ENCODE results near the gene PODXL. TPM values are rescaled to one million over a fixed set of nuclear protein-coding genes. Genes with fewer than 3 reads are reported as not detected.

Gene PODXL
- total RNA-seq, 2 donors from 2014 or later = 23.0 to 50.8 TPM

GRCh38 chr7:131501930-131502685, 54.3 kb downstream of the PODXL start:
- Histone ChIP-seq H3K36me3 (no peaks in the 10 kb centered on the region), H3K27ac (no peak overlapping the region), H3K9me3 (no peaks in the 10 kb centered on the region), H3K27me3 (replicated peaks; ENCODE audit: insufficient read depth) (no peaks in the 10 kb centered on the region), H3K4me1 (ENCODE audit: control insufficient read depth in 1 of 2, low read depth in 2 of 2) (peaks cover 0 to 10% of the 10 kb centered on the region in 2 donors), H3K4me3 (no peak overlapping the region)
- TF ChIP-seq CTCF (IDR thresholded peaks at IDR 0.05) = no peak
- DNase-seq (ENCODE audit: low spot score) (no peak), ATAC-seq (ENCODE audit: insufficient number of reproducible peaks, low FRiP score, low read depth) (no peak)

GRCh38 chr7:131501422-131501821, 55.0 kb downstream of the PODXL start:
- no peak overlapping the region for H3K27ac ChIP-seq
- no peak for TF ChIP-seq CTCF (IDR thresholded peaks at IDR 0.05)

GRCh38 chr7:131500357-131500756, 56.1 kb downstream of the PODXL start:
- no peak overlapping the region for H3K27ac ChIP-seq
- no peaks in the 10 kb centered on the region for H3K9me3 ChIP-seq
- no peaks in the 10 kb centered on the region for H3K27me3 ChIP-seq (replicated peaks; ENCODE audit: insufficient read depth)
- no peaks in the 10 kb centered on the region for H3K36me3 ChIP-seq
- no peak for ATAC-seq (ENCODE audit: insufficient number of reproducible peaks, low FRiP score, low read depth)
- H3K4me3 ChIP-seq = no peak overlapping the region
- peaks cover 0 to 10% of the 10 kb centered on the region in 2 donors for H3K4me1 ChIP-seq (ENCODE audit: control insufficient read depth in 1 of 2, low read depth in 2 of 2)
- DNase-seq (ENCODE audit: low spot score) = no peak
- TF ChIP-seq CTCF (IDR thresholded peaks at IDR 0.05) = no peak

More at GRCh38 chr7:131501422-131501821, 55.0 kb downstream of the PODXL start:
- Histone ChIP-seq H3K27me3 (replicated peaks; ENCODE audit: insufficient read depth) (no peaks in the 10 kb centered on the region), H3K4me1 (ENCODE audit: control insufficient read depth in 1 of 2, low read depth in 2 of 2) (peaks cover 0 to 10% of the 10 kb centered on the region in 2 donors), H3K9me3 (no peaks in the 10 kb centered on the region), H3K4me3 (no peak overlapping the region), H3K36me3 (no peaks in the 10 kb centered on the region)
- DNase-seq (ENCODE audit: low spot score) (no peak), ATAC-seq (ENCODE audit: insufficient number of reproducible peaks, low FRiP score, low read depth) (no peak)

GRCh38 chr7:131499801-131500200, 56.6 kb downstream of the PODXL start:
- DNase-seq (ENCODE audit: low spot score) (no peak), ATAC-seq (ENCODE audit: insufficient number of reproducible peaks, low FRiP score, low read depth) (no peak)
- Histone ChIP-seq H3K36me3 (no peaks in the 10 kb centered on the region), H3K27ac (no peak overlapping the region), H3K4me3 (no peak overlapping the region), H3K27me3 (replicated peaks; ENCODE audit: insufficient read depth) (no peaks in the 10 kb centered on the region), H3K9me3 (no peaks in the 10 kb centered on the region), H3K4me1 (ENCODE audit: control insufficient read depth in 1 of 2, low read depth in 2 of 2) (peaks cover 0 to 10% of the 10 kb centered on the region in 2 donors)
- no peak for TF ChIP-seq CTCF (IDR thresholded peaks at IDR 0.05)

- Histone ChIP-seq H3K36me3 (no peaks in the 10 kb centered on the region), H3K27me3 (replicated peaks; ENCODE audit: insufficient read depth) (no peaks in the 10 kb centered on the region), H3K9me3 (no peaks in the 10 kb centered on the region), H3K27ac (peak overlapping the region in 1 of 2 donors; percentile 8), H3K4me1 (ENCODE audit: control insufficient read depth in 1 of 2, low read depth in 2 of 2) (peaks cover 0 to 8% of the 10 kb centered on the region in 2 donors), H3K4me3 (no peak overlapping the region)
- DNase-seq (ENCODE audit: low spot score) = no peak
- no peak for TF ChIP-seq CTCF (IDR thresholded peaks at IDR 0.05)
- ATAC-seq (ENCODE audit: insufficient number of reproducible peaks, low FRiP score, low read depth) = no peak
These were observed 58.1 kb downstream of the PODXL start for GRCh38 chr7:131498237-131498885.
